K562 (cell line): Measurements from ENCODE around the gene FAM3C. TPM values are rescaled to one million over a fixed set of nuclear protein-coding genes. Genes with fewer than 3 reads are reported as not detected.

Experiments used
- CBX8 ChIP-seq: fragments of 200-600 bp; sonication (generic); IDR thresholded peaks from 2 replicates; pipeline ENCODE4 v1.6.1; 2012; ENCODE audit warnings: borderline replicate concordance, mixed run types, low read depth, mild to moderate bottlenecking, moderate library complexity, mixed read lengths, low read length, control low read depth, inconsistent platforms; ENCODE audit not compliant: poor library complexity, severe bottlenecking; ENCODE audit errors: extremely low read depth
- DDX20 ChIP-seq: fragments of 450-650 bp; IDR thresholded peaks from 2 replicates; pipeline ENCODE4 v1.6.1; 2016; ENCODE audit warnings: missing genetic modification characterization, low read depth, mild to moderate bottlenecking, missing compliant biosample characterization, moderate library complexity
- GATAD2A ChIP-seq: fragments of 450-650 bp; IDR thresholded peaks from 2 replicates; pipeline ENCODE4 v1.6.1; 2017
- HDAC3 ChIP-seq: fragments of 450-650 bp; IDR thresholded peaks from 2 replicates; pipeline ENCODE4 v1.6.1; 2018; ENCODE audit warnings: borderline replicate concordance, mild to moderate bottlenecking, moderate library complexity; ENCODE audit not compliant: partially characterized antibody
- HNRNPLL ChIP-seq: fragments of 200-400 bp; formaldehyde crosslinking; IDR thresholded peaks from 2 replicates; pipeline ENCODE4 v1.6.1; 2017; ENCODE audit warnings: low read length, low read depth, mild to moderate bottlenecking; ENCODE audit not compliant: poor library complexity, severe bottlenecking
- KLF6 ChIP-seq: fragments of 250-450 bp; sonication (Bioruptor Pico); IDR thresholded peaks from 2 replicates; pipeline ENCODE4 v1.4.0; 2020; ENCODE audit warnings: mild to moderate bottlenecking, moderate library complexity, borderline replicate concordance
- MCM2 ChIP-seq: fragments of 450-650 bp; IDR thresholded peaks from 2 replicates; pipeline ENCODE4 v1.6.1; 2017; ENCODE audit warnings: low read depth, mild to moderate bottlenecking
- MTA2 ChIP-seq: fragments of 450-650 bp; IDR thresholded peaks from 2 replicates; pipeline ENCODE4 v1.6.1; 2016; ENCODE audit warnings: low read depth
- TFAM ChIP-seq: fragments of 250-450 bp; sonication (Bioruptor Pico); conservative IDR thresholded peaks from 2 replicates; pipeline ENCODE4 v1.5.0; 2021; ENCODE audit warnings: mild to moderate bottlenecking, moderate library complexity
- polyA plus RNA-seq, 8 experiments: library from polyadenylated mRNA; depleted of rRNA in 4 of 8; stranded (reverse) in 5 of 8; unstranded in 3 of 8; fragments of >200 nt; fragmentation: Nextera tagmentation in 2 of 8; fragmentation: Illumina TruSeq in 1 of 8; extraction: Ambion mirVana in 2 of 8; extraction: Trizol in 1 of 8; gene quantifications; 2 replicates each; pipeline versions ENCODE4 v1.2.1 to v1.2.3, GENCODE V29; 2011 to 2014; ENCODE audit warnings: inconsistent platforms in 1 of 8, missing spikeins in 1 of 8
- total RNA-seq, 7 experiments: library from RNA; depleted of rRNA in 6 of 7; stranded (reverse); fragments of >200 nt in 6 of 7; fragmentation: Illumina TruSeq in 2 of 7; extraction: Trizol in 2 of 7; gene quantifications; 2 replicates each; pipeline versions ENCODE4 v1.2.1 to v1.2.3, GENCODE V29; 2011 to 2021; ENCODE audit warnings: low replicate concordance in 1 of 7
- TF ChIP-seq, protein P1 (sequence below): fragments of 200-600 bp; sonication (generic); IDR thresholded peaks from one replicate; pipeline ENCODE4 v1.6.1; 2012; ENCODE audit warnings: mild to moderate bottlenecking, low read depth, low read length, inconsistent platforms

The FAM3C gene
- total and polyA plus RNA-seq, 9 of the 15 experiments (the other 6 are each of a cell fraction or from before 2014, with no cell fraction given), result 10.6 to 42.6 (median 30.0) TPM

DNA sequence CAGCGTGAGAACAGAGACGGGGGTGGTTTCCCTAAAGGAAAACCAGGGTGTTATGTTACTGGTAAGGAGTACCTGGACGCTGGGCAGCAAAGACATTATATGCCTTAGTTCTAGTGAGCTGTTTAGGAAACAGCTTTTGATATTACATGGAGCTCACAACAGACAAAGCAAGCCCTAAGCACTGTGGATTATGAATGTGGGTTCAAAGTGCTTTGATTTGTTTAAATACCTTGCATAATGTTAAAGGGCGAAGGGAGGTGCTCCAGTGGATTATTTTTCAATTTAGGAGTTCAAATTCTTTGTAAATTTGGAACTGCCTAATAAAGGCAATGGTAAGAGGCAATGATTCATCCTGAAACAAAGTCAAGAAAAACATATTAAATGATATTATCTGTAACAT lies 53.5 kb downstream of the FAM3C start (continued):
- TF ChIP-seq, protein P1, sequence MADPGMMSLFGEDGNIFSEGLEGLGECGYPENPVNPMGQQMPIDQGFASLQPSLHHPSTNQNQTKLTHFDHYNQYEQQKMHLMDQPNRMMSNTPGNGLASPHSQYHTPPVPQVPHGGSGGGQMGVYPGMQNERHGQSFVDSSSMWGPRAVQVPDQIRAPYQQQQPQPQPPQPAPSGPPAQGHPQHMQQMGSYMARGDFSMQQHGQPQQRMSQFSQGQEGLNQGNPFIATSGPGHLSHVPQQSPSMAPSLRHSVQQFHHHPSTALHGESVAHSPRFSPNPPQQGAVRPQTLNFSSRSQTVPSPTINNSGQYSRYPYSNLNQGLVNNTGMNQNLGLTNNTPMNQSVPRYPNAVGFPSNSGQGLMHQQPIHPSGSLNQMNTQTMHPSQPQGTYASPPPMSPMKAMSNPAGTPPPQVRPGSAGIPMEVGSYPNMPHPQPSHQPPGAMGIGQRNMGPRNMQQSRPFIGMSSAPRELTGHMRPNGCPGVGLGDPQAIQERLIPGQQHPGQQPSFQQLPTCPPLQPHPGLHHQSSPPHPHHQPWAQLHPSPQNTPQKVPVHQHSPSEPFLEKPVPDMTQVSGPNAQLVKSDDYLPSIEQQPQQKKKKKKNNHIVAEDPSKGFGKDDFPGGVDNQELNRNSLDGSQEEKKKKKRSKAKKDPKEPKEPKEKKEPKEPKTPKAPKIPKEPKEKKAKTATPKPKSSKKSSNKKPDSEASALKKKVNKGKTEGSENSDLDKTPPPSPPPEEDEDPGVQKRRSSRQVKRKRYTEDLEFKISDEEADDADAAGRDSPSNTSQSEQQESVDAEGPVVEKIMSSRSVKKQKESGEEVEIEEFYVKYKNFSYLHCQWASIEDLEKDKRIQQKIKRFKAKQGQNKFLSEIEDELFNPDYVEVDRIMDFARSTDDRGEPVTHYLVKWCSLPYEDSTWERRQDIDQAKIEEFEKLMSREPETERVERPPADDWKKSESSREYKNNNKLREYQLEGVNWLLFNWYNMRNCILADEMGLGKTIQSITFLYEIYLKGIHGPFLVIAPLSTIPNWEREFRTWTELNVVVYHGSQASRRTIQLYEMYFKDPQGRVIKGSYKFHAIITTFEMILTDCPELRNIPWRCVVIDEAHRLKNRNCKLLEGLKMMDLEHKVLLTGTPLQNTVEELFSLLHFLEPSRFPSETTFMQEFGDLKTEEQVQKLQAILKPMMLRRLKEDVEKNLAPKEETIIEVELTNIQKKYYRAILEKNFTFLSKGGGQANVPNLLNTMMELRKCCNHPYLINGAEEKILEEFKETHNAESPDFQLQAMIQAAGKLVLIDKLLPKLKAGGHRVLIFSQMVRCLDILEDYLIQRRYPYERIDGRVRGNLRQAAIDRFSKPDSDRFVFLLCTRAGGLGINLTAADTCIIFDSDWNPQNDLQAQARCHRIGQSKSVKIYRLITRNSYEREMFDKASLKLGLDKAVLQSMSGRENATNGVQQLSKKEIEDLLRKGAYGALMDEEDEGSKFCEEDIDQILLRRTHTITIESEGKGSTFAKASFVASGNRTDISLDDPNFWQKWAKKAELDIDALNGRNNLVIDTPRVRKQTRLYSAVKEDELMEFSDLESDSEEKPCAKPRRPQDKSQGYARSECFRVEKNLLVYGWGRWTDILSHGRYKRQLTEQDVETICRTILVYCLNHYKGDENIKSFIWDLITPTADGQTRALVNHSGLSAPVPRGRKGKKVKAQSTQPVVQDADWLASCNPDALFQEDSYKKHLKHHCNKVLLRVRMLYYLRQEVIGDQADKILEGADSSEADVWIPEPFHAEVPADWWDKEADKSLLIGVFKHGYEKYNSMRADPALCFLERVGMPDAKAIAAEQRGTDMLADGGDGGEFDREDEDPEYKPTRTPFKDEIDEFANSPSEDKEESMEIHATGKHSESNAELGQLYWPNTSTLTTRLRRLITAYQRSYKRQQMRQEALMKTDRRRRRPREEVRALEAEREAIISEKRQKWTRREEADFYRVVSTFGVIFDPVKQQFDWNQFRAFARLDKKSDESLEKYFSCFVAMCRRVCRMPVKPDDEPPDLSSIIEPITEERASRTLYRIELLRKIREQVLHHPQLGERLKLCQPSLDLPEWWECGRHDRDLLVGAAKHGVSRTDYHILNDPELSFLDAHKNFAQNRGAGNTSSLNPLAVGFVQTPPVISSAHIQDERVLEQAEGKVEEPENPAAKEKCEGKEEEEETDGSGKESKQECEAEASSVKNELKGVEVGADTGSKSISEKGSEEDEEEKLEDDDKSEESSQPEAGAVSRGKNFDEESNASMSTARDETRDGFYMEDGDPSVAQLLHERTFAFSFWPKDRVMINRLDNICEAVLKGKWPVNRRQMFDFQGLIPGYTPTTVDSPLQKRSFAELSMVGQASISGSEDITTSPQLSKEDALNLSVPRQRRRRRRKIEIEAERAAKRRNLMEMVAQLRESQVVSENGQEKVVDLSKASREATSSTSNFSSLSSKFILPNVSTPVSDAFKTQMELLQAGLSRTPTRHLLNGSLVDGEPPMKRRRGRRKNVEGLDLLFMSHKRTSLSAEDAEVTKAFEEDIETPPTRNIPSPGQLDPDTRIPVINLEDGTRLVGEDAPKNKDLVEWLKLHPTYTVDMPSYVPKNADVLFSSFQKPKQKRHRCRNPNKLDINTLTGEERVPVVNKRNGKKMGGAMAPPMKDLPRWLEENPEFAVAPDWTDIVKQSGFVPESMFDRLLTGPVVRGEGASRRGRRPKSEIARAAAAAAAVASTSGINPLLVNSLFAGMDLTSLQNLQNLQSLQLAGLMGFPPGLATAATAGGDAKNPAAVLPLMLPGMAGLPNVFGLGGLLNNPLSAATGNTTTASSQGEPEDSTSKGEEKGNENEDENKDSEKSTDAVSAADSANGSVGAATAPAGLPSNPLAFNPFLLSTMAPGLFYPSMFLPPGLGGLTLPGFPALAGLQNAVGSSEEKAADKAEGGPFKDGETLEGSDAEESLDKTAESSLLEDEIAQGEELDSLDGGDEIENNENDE, result no peak
- TF ChIP-seq TFAM (CRISPR knock-in tag), result no peak
- TF ChIP-seq GATAD2A, result no peak
- TF ChIP-seq MCM2, result no peak
- TF ChIP-seq DDX20 (tag), result no peak
- TF ChIP-seq MTA2, result no peak
- TF ChIP-seq HNRNPLL, result no peak
- no peak for TF ChIP-seq KLF6
- no peak for TF ChIP-seq CBX8
- no peak for TF ChIP-seq HDAC3
